KMS-11 (cell line): ENCODE data around the gene PKIB.

Experiments
- H2AFZ ChIP-seq: fragments of 200-600 bp; sonication (generic); 2 replicates; pipeline ENCODE4 v1.6.1; 2016; ENCODE audit warnings: antibody characterized with exemption, mixed run types, low read depth
- H3K27ac ChIP-seq: fragments of 200-600 bp; sonication (generic); 2 replicates; pipeline ENCODE4 v1.6.1; 2016; ENCODE audit warnings: mild to moderate bottlenecking, mixed run types
- H3K27me3 ChIP-seq: fragments of 200-600 bp; sonication (generic); 2 replicates; pipeline ENCODE4 v1.6.1; 2017; ENCODE audit warnings: mild to moderate bottlenecking, low read depth, mixed run types, moderate library complexity; ENCODE audit not compliant: insufficient read depth
- H3K36me3 ChIP-seq: fragments of 200-600 bp; sonication (generic); 2 replicates; pipeline ENCODE4 v1.6.1; 2017; ENCODE audit warnings: mild to moderate bottlenecking, mixed run types; ENCODE audit not compliant: insufficient read depth
- H3K4me1 ChIP-seq: fragments of 200-600 bp; sonication (generic); 2 replicates; pipeline ENCODE4 v1.6.1; 2016; ENCODE audit warnings: mild to moderate bottlenecking, low read depth, mixed run types; ENCODE audit not compliant: poor library complexity, severe bottlenecking
- H3K4me2 ChIP-seq: fragments of 200-600 bp; sonication (generic); 2 replicates; pipeline ENCODE4 v1.7.0; 2016; ENCODE audit warnings: mild to moderate bottlenecking, mixed run types
- H3K4me3 ChIP-seq: fragments of 200-600 bp; sonication (generic); IDR thresholded peaks from 2 replicates; pipeline ENCODE4 v1.6.1; 2017; ENCODE audit warnings: low read depth, low read length, mixed read lengths; ENCODE audit not compliant: insufficient read depth
- H3K79me2 ChIP-seq: fragments of 200-600 bp; sonication (generic); 2 replicates; pipeline ENCODE4 v1.6.1; 2016; ENCODE audit warnings: low read depth, mixed run types; ENCODE audit not compliant: insufficient read depth
- H3K9ac ChIP-seq: fragments of 200-600 bp; sonication (generic); 2 replicates; pipeline ENCODE4 v1.6.1; 2016; ENCODE audit warnings: mild to moderate bottlenecking, mixed run types
- H4K20me1 ChIP-seq: fragments of 200-600 bp; sonication (generic); 2 replicates; pipeline ENCODE4 v1.6.1; 2016; ENCODE audit warnings: mild to moderate bottlenecking, mixed run types; ENCODE audit not compliant: insufficient read depth
- CTCF ChIP-seq: fragments of 200-600 bp; sonication (generic); conservative IDR thresholded peaks from 2 replicates; pipeline ENCODE4 v1.6.1; 2017; ENCODE audit warnings: low read depth, mild to moderate bottlenecking, antibody characterized with exemption, low read length, moderate library complexity, mixed read lengths

Gene PKIB

GRCh38 chr6:122567034-122567433, 43.2 kb upstream of the PKIB start:
- H3K4me3 ChIP-seq, result no peak overlapping the region
- no peak overlapping the region for H3K9ac ChIP-seq
- H3K27ac ChIP-seq, result no peak overlapping the region
- no peaks in the 10 kb centered on the region for H3K36me3 ChIP-seq
- H3K4me2 ChIP-seq, result no peak overlapping the region
- H3K4me1 ChIP-seq, result no peaks in the 10 kb centered on the region
- H2AFZ ChIP-seq, result no peak overlapping the region
- H3K27me3 ChIP-seq, result no peaks in the 10 kb centered on the region
- TF ChIP-seq CTCF, result no peak
- no peaks in the 10 kb centered on the region for H3K79me2 ChIP-seq
- no peaks in the 10 kb centered on the region for H4K20me1 ChIP-seq

- no peak overlapping the region for H3K4me2 ChIP-seq
- H3K27me3 ChIP-seq, result no peaks in the 10 kb centered on the region
- no peak overlapping the region for H3K27ac ChIP-seq
- H2AFZ ChIP-seq, result no peak overlapping the region
- H3K9ac ChIP-seq, result no peak overlapping the region
- no peaks in the 10 kb centered on the region for H4K20me1 ChIP-seq
- no peaks in the 10 kb centered on the region for H3K36me3 ChIP-seq
- H3K4me3 ChIP-seq, result no peak overlapping the region
- no peaks in the 10 kb centered on the region for H3K79me2 ChIP-seq
- no peaks in the 10 kb centered on the region for H3K4me1 ChIP-seq
- no peak for TF ChIP-seq CTCF
These were observed 41.9 kb upstream of the PKIB start for GRCh38 chr6:122568350-122568749.

- TF ChIP-seq CTCF, result no peak
- Histone ChIP-seq H3K36me3 (no peaks in the 10 kb centered on the region), H3K4me1 (no peaks in the 10 kb centered on the region), H3K4me2 (no peak overlapping the region), H3K9ac (no peak overlapping the region), H3K4me3 (no peak overlapping the region), H3K79me2 (no peaks in the 10 kb centered on the region), H3K27ac (no peak overlapping the region), H4K20me1 (no peaks in the 10 kb centered on the region), H3K27me3 (no peaks in the 10 kb centered on the region), H2AFZ (no peak overlapping the region)
These were observed 41.4 kb upstream of the PKIB start for GRCh38 chr6:122568797-122569221.

GRCh38 chr6:122569230-122569771, 40.9 kb upstream of the PKIB start:
- H3K4me3 ChIP-seq, result no peak overlapping the region

More at GRCh38 chr6:122569230-122569771, 40.9 kb upstream of the PKIB start:
- Histone ChIP-seq H3K36me3 (no peaks in the 10 kb centered on the region), H3K4me1 (no peaks in the 10 kb centered on the region), H3K9ac (no peak overlapping the region), H2AFZ (no peak overlapping the region), H3K4me2 (no peak overlapping the region), H3K27me3 (no peaks in the 10 kb centered on the region), H4K20me1 (no peaks in the 10 kb centered on the region), H3K79me2 (no peaks in the 10 kb centered on the region), H3K27ac (no peak overlapping the region)
- TF ChIP-seq CTCF, result no peak
